HPDE6-E6E7 (cell line): ENCODE measurements around the gene STK39.

Source experiments
- DNase-seq: peaks from one replicate; pipeline ENCODE4 v3.0.0; 2011; ENCODE audit warnings: missing footprints; ENCODE audit errors: extremely low spot score

Gene STK39

DNA sequence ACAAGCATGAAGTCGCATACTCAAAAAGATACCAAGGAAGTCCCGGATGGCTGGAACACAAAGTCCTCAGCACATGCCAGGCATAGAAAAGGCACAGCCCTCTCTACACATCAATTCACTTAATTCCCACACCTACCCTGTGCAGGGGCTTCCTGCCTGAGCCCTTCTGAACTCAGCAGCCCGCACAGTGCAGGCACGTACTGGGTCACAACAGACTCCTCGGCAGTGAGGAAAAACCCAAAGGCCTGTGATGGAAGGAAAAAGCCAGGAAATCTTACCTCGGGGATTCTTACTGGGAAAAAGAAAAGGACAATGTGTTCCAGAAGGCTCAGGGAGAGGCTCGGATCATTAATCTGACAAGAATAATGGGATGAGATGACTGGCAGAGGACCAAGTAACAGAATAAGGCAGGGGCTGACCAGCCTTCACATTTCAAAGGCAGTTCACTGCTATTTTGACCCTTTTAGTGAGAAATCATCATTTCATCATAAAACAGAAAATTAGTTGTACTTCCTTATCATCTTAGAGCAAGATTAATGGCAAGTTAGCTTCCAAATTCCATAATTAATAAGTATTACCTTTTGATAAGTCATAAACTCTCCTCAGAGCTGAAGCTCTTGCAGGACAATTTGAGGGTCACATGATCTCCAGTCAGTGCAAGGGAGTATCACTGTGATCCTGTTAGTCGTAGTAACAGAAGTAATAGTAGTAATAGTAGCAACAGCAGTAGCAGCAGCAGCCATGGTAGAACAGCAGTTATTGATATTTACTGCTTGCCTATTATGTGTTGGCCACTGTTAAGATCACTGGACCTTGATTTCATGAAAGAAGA, 87.4 kb downstream of the STK39 start:
- no peak for DNase-seq

DNA sequence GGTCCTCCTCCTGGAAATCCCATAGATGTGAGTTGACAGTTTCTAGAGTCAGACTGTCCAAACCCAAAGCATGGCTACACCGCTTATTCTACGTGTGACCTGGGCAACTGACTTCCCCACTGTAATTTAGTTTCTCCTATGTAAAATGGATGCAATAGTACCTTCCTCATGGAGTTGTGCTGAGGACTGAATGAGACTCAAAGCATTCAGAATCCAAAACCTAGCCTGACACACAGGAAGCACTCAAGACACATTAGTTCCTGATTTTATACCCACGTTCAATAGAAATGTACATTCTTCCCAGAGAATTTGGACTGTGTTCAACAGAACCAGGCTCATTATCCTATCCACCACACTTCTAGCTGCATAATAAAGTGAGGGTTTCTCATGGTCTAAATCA, 88.8 kb downstream of the STK39 start:
- DNase-seq, result no peak

DNA sequence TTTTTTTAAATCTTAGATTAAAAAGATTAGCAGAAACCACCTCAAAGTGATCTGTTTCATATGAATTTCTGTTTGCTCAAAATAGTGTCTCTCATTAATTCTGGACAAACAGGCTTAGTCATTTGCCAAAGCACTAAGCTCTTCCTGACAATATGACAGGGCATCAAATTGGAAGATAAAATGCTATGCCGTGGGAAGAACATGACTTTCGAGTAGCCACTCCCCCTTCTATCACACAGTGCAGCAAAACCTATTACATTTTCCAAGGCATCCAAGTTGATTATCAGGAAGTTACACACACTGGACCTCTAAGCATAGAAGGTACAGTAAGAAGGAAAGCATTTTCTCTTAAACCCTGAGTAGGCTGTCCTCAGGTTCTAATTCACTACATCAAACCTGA, 89.5 kb downstream of the STK39 start:
- no peak for DNase-seq

DNA sequence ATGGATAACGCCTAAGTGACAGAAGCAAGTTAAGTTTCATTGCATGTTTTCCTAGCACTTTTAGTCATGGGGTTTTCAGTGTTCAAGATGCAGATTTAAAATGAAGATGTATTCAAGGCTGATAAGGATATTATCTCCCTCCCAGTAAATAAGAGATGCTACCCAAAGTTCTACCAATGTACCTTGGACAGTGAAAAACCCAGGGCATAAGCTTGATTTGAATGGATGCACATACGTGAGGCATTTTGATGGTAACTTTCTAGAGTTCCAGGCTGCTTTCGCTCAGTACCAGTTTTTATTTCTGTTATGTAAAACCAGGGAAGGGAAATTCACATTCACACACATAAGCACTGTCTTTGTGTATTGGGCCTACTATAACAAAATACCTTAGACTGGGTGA, 90.3 kb downstream of the STK39 start:
- DNase-seq, result no peak

DNA sequence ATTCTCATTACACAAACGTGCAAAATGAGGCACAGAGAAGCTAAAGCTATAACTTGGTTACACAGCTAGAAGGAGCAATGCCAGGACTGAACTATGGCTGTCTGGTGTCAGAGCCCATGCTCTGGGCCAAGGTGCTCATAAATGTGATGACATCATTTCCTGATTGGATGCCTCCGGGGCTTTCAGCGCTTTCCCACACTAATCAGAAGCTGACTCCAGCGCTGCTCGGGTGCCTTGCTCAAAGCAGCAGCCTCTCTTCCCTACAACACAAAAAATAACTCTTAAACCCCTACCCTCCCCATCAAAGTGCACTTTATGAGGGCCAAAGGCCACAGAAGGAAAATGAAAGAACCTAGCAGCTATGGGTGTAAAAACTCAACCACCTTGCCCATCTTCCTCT, 90.7 kb downstream of the STK39 start:
- DNase-seq, result no peak

DNA sequence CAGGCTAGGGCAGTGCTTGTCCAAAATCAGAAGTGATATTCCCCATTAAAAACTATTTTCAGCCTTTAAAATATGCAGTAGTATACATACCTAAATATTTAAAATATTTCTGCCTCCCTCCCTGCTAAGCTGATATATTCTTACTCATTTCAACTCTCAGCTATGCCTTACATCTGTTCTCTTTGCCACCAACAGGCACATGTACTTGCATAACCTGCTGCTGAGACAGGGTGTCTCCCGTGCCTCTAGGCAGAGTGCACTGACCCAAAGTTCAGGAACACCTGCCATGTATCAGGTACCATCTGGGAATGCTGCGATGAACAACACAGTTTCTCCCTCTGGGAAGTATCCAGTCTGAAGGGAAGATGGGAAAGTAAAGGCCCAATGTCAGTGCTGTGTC, 91.7 kb downstream of the STK39 start:
- DNase-seq, result no peak

DNA sequence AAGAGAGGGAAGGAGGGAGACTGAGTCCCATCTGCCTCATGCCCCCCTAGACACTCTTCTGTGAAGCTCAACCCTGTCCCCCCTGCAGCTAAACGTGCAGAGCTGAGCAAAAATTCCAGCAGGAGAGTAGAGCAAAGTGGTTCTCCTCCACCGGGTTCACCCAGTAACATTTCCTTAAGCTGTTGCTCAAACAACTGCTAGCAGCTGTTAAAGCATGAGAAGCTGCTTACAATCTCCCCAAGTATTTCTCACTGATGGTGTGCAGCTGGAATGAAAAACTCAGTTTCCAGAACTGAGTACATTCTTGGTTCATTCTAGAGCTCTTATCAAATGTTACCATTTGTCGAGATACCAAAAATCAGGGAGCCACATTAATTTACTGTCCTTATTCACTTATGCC, 92.3 kb downstream of the STK39 start:
- no peak for DNase-seq

DNA sequence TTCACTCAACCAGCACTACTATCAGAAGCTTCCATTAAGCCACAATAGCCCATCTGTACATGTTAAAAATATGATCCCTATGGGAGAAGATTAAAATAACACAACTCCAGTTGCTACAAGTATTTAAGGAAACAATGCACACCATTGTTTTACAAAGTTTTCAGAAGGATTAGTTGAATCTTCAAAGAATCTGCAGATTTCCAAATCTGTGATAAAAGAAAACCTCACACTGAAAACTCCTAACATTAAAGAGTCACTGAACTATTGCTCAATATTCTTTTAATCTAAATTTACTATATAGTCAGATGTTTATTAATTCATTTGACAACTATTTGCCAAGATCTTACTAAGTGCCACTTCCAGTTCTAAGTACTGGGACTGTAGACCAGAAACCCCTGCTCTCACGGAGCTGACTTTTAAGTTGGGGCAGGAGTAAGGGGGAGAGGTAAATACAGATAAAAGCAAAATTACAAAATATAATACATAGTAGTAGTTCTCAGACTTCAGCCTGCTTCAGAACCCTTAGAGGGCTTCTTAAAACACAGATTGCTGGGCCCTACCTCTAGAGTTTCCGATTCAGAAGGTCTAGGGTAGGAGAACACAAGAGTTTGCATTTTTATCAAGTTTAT, 94.4 kb downstream of the STK39 start:
- DNase-seq, result no peak

DNA sequence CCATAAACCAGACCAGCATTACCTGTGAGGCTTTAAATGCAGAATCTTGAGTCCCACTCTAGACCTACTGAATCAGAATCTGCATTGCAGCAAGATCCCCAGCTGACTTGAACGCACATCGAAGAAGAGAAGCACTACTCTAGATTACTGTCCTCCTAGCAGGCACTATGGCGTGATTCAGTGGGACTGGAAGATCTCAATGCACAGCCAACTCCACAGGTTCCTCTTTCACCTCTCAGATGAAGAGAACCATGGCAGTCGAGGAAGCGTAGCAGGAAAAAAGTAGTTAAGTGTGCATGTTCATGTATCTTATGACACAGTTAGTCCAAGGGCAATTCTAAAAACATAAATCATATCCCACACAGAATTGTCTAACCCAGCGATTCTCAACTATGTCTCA, 97.4 kb downstream of the STK39 start:
- DNase-seq, result no peak

DNA sequence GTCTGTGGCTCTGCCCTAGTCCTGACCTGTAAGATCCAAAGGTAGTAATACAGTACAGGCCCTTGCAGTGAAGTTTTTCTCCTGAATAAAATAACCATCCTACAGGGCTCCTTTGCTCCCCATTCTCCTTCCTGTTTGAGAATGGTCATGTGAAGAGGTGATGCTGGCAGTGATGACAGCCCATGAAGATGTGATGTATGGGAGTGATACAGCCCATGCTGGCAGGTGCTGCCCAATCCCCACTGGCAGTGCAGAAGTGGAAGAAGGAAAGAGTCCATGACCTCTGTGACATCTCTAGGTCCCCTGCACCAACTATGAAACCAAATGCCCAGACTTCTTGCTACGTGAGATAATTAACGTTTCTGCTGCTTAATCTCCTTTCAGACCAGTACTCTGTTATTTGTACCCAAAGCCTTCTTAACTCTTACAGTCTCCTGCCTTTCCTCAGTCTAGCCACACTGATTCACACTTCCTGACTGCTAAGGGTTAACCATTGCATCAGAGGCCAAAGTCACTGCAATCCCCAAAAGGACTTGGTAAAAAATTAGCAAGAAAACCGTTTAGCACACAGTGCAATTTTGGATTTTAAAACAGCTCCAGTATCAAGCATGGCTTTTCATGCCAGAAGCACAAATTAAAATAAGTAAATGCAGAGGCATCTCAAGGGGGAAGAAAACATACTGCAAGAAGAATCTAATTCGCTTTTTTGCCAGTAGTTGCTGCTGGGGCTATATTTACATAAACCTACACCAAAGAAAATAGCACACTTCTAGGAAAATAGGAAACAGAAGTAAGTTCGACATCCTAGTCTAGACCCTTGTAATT, 98.0 kb downstream of the STK39 start:
- no peak for DNase-seq

DNA sequence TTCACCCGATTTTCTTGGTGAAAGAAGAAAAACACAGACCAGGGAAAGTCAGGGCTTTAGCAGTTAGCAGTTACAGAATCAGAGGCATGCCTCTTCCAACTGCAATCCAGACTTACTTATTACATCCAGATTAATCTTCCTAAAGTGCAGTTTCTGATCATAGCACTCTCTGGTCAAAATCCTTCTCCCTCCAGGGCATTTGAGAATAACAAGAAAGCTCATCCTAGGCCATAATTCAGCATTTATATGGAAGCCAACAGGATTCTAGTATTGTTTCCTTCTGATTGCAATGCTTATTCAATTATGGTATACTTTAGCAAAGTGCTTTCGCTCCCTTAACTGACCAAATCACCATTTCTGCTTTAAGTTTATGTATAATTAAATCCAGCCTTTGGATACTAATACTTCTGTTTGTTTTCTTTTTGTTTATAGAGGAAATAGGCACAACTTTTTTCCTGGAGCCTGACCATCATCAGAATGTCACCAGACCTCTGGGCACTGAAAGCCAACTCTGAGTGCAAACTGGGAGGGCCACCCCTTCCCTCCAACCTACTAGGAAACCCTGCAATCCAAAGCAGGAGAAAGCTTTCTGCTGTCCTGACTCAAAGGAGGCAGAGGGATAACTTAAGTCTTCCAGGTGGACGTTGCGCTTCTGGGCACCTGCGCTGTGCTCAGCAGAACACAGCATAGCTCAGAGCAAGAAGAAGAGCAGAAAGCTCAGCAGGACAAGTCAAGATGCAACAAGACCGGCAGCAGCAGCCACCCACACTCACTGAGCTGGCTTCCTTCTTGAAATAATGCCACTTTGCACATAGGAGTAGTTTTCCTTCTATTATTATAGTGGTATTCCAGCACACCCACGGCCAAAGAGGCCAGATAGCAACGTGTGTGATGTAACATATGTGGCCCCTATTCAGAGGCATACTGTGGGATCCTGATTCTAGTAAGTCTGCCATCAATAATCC, 99.3 kb downstream of the STK39 start:
- DNase-seq, result no peak

DNA sequence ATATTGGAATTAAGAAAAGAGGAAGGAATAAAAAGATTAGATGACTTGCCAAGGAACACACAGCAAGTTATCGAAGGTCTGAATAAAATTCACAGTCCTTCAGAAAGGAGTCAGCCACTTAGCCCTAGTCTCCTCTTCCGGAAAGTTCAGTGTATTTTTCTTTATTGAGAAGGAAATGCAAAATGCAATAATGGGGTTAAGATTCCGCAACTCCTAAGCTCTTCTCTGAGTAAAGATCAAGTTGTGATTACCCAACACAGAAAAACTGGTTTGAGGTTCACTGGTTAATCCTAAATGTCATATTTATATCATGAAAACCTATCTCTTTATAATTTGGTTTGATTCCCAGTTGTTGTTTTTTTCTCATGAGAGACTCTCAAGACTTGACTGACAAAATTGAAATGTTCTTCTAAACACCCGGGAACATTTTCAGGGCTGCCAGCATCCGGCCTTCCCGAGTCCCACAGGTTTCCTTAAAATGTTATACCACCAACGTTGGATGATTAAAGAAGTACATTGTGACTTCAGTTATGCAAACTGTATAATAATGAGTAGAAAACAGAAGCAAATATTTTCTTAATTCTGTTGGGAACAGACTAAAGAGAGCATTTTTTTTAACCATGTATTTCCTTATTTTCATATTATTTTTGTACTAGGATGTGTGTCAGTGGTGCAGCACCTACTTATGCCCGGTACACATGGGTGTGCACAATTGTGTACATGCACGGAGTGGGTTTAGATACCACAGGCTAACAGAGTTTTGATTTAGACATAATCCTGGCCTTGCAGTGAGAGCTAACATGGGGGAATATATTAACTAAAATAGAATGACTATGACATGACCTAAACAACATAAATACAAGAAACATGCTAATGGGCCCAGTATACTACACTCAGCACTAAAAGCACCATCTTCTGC, 100.2 kb downstream of the STK39 start:
- no peak for DNase-seq

DNA sequence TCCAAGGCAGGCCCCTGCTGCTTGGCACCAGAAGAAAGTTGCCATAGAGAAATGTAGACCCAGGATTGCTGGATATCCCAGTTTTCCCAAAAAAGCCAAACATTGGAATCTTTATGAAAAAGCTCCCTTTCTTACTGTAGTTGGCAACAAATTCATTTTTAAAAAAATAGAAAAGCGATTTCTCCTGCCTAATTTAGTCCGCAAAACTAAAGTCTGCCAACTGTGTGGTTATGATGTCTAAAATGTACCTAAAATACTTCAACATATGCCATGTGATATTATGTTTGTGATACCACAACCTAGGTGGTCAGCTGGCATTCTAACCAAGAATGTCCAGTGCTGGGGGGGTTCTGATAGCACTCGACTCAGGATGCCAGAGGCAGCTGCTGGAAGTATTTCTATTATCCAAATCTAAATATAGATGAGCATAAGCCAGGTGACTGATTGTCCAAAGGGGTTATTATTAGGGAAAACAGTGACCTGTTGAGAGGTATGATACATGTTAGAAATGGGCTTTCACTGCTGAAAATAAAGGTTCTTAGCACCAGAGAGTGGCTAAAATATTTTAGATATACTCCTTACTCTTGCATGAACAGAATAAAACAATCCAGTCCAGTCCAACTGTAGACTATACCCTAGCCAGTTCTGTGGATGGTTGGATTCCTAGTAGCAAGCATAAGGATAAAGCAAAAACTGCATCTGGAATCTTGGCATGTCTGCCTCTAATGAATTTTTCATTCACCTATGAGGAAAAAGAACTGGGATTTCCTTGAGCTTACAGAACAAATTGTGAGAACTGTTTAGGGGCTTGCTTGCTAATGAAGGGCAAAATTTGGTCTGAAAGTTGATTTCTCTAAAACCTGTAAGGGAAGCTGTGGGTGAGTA, 101.7 kb downstream of the STK39 start:
- no peak for DNase-seq

DNA sequence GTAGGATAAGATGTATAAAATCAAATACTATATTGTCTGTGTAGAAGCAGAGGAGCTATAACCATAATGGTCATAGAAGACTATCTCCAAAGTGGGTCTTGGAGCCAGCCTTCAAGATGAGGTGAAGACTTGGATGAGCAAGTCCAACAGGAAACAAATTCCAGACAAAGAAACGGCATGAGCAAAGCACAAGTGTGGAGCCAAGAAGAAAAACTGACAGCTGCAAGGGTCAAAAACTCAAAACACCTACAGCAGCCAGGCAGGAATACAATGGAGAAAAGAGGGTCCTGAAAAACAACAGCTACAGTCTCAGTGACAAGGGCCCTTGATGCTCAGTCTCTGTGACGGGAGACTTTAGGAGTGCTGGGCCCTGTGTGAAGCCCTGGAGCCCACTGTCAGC, 102.4 kb downstream of the STK39 start:
- no peak for DNase-seq

DNA sequence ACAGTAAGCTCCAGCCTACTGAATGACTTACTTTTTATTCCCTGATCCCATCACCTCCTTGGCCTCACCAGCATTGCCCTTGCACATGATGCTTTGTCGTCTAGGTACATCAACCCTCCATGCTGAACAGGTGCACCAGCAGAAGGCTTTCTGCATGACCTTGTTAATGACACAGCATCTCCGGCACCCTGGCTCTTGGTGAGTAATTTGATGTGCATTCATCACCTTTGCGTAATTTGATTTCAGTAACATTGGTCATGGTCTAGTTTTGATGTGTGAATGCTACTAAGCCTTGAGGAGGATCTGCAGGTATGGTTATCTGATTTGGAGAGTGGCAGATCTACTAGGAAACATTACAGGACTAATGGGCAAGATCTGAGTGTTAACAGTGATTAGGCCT, 103.6 kb downstream of the STK39 start:
- DNase-seq, result no peak

DNA sequence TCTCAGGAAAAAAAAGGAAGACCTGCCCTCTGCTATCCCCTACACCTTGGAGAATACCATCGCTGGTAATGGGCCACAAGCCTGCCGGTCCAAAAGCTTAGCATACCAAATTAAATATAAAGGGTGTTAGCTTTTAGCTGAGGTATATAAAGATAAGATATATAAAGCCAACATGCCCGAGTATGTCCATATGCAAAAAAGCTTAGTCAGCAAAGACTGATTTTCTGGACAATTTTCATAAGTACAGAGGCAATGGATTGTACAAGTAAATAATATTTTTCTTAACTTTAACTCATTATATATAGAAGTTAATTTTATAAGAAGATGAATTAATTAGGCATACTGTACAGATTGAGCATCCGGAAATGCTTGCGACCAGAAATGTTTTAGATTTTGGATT, 106.5 kb downstream of the STK39 start:
- DNase-seq, result no peak

DNA sequence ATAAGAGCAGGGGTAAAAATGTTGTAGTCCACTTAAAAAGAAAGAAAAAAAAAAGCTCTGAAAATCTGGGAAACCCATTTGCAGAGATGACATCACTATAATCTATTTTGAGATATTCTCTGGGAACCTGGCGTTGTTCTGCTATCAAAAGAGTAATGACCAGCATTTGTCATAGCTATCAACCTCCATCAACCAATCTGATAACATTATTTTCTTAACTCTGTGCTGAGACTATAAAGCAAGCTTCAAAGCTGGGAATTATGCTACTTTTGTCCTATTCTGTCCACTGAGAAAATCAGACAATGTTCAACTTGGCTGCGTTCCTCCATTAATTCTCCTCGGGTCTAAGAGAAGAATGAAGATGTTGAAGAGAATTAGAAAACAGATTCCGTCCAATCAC, 107.5 kb downstream of the STK39 start:
- no peak for DNase-seq

DNA sequence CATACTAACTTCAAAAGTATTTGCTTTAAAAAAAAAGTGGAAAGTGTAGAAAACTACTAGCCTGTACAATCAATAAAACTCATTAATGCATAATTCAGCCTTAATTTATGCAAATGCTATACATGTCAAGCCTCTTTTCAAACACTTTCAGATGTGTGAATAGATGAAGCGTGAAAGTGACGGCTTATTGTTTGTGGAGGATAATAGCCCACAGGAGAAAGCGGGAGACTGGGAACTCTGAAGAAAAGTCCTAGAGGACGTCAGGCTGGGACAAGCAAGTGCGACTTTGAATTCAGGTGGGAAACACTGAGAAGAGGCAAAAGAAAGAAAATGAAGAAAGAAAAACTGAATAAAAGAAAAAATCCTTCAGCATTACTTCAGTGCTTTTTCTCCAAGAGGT, 108.5 kb downstream of the STK39 start:
- no peak for DNase-seq

DNA sequence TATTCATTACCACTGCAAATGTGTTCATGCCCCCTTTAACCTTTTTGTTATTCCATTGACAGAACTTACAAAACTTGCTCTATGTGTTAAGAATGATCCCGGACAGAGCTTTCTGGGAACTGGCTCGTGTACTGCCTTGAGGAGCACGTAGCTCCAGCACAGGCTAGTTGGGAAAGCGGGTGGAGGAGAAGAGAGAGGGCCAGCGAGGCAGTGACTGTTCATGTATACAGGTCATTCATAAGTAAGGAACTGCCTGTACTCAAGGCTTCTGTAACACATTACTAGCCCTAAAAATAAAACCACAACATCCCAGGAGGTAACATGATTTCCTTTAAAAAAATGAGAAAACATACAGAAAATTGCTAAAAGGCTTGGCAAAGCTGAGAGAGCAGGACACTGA, 109.0 kb downstream of the STK39 start:
- no peak for DNase-seq
